Measurements from ENCODE around the gene SEPTIN7. TPM values are rescaled to one million over a fixed set of nuclear protein-coding genes. Genes with fewer than 3 reads are reported as not detected.

SEPTIN7 gene
- total RNA-seq, 2 experiments from 2014 or later, result 256 to 293 TPM

DNA sequence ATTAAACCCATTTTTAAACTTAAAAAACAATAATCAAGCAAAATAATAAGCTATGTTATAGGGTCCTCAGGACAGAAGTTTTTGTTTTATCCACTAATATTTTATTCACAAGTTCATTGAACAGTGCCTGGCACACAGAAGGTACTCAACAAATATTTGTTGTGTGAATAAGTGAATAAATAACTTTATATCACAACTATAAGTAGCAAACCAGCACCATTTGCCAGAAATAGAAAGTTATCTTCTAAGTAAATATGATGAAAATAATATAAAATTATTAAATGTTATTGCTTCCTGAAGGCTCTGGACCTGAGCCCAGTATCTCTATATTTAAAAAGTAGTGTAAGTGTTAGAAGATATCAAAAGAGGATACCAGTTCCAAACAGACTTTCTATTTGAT lies 29.1 kb upstream of the SEPTIN7 start:
- CTCF ChIA-PET, result no interaction called here
- no peaks in the 10 kb centered on the region for H3K27me3 Mint-ChIP-seq
- no peaks in the 10 kb centered on the region for H3K36me3 Mint-ChIP-seq (ENCODE audit: low read depth)
- POLR2A ChIA-PET, result no interaction called here
- no peak overlapping the region for H3K4me3 Mint-ChIP-seq
- no peak for DNase-seq
- peaks cover 6% of the 10 kb centered on the region for H3K9me3 Mint-ChIP-seq
- H3K27ac Mint-ChIP-seq, result no peak overlapping the region
- peaks cover 1% of the 10 kb centered on the region for H3K4me1 Mint-ChIP-seq

GRCh38 chr7:35773994-35774393 lies 26.9 kb upstream of the SEPTIN7 start:
- ChIA-PET POLR2A (no interaction called here), CTCF (no interaction called here)
- Mint-ChIP-seq H3K9me3 (no peaks in the 10 kb centered on the region), H3K36me3 (ENCODE audit: low read depth) (no peaks in the 10 kb centered on the region), H3K27ac (no peak overlapping the region), H3K27me3 (no peaks in the 10 kb centered on the region), H3K4me3 (no peak overlapping the region), H3K4me1 (peaks cover 1% of the 10 kb centered on the region)
- no peak for DNase-seq

- peaks cover 1% of the 10 kb centered on the region for H3K4me1 Mint-ChIP-seq
- no peak overlapping the region for H3K27ac Mint-ChIP-seq
- H3K4me3 Mint-ChIP-seq, result no peak overlapping the region
- no peaks in the 10 kb centered on the region for H3K27me3 Mint-ChIP-seq
- POLR2A ChIA-PET, result no interaction called here
- CTCF ChIA-PET, result interaction anchor here (1.8 kb wide), 1 partner anchor 24 kb away, joined by 4 read pairs; the partner anchor contains the start of gene SEPTIN7
- DNase-seq, result no peak
- no peaks in the 10 kb centered on the region for H3K9me3 Mint-ChIP-seq
- no peaks in the 10 kb centered on the region for H3K36me3 Mint-ChIP-seq (ENCODE audit: low read depth)
Observed at GRCh38 chr7:35776686-35777085, 24.2 kb upstream of the SEPTIN7 start.

GRCh38 chr7:35777121-35777520 lies 23.7 kb upstream of the SEPTIN7 start:
- POLR2A ChIA-PET, result no interaction called here

DNA sequence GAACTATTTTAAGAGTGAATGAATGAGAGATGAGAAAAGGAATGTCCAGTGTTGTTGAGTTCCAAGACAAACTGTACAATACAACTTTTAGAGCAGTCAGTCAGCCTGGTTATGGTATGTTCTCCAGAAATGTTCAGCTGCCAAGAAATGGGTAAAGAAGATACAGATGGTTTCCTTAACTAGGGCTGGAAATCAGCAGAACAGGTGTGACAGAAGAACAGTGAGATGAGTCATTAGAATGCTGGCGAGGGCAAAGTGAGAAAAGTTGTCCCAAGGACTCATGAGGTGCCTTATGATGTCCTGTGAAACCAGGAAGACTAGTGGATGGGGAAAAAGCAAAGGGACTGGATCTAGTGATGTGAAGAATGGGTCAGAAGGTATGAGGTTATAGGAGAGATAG lies 20.8 kb upstream of the SEPTIN7 start:
- Mint-ChIP-seq H3K4me1 (no peaks in the 10 kb centered on the region), H3K27ac (no peak overlapping the region), H3K9me3 (no peaks in the 10 kb centered on the region), H3K4me3 (no peak overlapping the region), H3K36me3 (ENCODE audit: low read depth) (no peaks in the 10 kb centered on the region), H3K27me3 (peaks cover 2% of the 10 kb centered on the region)
- POLR2A ChIA-PET, result interaction anchor here (0.6 kb wide), 1 partner anchor 36 kb away, joined by 4 read pairs; no protein-coding TSS in a partner anchor
- CTCF ChIA-PET, result no interaction called here
- DNase-seq, result no peak

More at GRCh38 chr7:35777121-35777520, 23.7 kb upstream of the SEPTIN7 start:
- peaks cover 1% of the 10 kb centered on the region for H3K4me1 Mint-ChIP-seq
- no peak overlapping the region for H3K4me3 Mint-ChIP-seq
- CTCF ChIA-PET, result interaction anchor here (1.8 kb wide), 1 partner anchor 24 kb away, joined by 4 read pairs; the partner anchor contains the start of gene SEPTIN7
- no peaks in the 10 kb centered on the region for H3K9me3 Mint-ChIP-seq
- H3K36me3 Mint-ChIP-seq (ENCODE audit: low read depth), result no peaks in the 10 kb centered on the region
- H3K27me3 Mint-ChIP-seq, result peaks cover 2% of the 10 kb centered on the region
- no peak overlapping the region for H3K27ac Mint-ChIP-seq
- DNase-seq, result no peak

- H3K27ac Mint-ChIP-seq, result no peak overlapping the region
- POLR2A ChIA-PET, result no interaction called here
- no peaks in the 10 kb centered on the region for H3K9me3 Mint-ChIP-seq
- peaks cover 2% of the 10 kb centered on the region for H3K27me3 Mint-ChIP-seq
- CTCF ChIA-PET, result no interaction called here
- no peak for DNase-seq
- no peaks in the 10 kb centered on the region for H3K36me3 Mint-ChIP-seq (ENCODE audit: low read depth)
- no peak overlapping the region for H3K4me3 Mint-ChIP-seq
- H3K4me1 Mint-ChIP-seq, result no peaks in the 10 kb centered on the region
Observed at GRCh38 chr7:35781200-35781701, 19.6 kb upstream of the SEPTIN7 start.

DNA sequence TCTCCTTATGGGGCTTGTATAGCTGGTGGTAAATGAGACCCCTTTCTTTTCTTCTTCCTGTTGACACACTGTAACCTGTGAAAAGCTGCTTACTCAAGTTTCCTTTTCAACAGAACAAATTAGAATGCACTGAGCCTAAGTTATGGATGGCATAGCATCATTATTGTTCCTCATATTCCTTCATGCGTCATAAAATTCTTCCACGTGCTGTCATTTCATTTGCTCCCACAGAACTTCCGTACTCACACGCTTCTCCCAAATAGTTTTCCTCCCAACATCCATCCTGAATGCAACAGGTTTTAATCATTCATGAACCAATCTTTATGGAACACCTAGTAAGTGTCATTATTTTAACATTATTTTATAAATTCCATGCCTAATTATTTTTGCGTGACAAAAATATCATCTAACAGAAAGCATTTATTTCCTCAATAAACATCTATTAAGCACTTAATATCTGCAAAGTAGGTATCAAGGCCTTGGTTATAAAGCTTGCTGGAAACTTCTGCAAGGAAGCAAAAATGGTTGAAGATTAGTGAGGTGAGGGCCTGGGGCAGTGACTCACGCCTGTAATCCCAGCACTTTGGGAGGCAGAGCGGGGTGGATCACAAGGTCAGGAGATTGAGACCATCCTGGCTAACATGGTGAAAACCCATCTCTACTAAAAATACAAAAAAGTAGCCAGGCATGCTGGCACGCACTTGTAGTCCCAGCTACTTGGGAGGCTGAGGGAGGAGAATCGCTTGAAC lies 18.9 kb upstream of the SEPTIN7 start:
- H3K27ac Mint-ChIP-seq, result no peak overlapping the region

GRCh38 chr7:35784332-35784731 lies 16.5 kb upstream of the SEPTIN7 start:
- Mint-ChIP-seq H3K27ac (no peak overlapping the region), H3K4me3 (no peak overlapping the region), H3K36me3 (ENCODE audit: low read depth) (peaks cover 3% of the 10 kb centered on the region), H3K9me3 (peaks cover 11% of the 10 kb centered on the region), H3K4me1 (no peaks in the 10 kb centered on the region), H3K27me3 (peaks cover 4% of the 10 kb centered on the region)
- DNase-seq, result no peak
- ChIA-PET CTCF (no interaction called here), POLR2A (no interaction called here)

More for the DNA sequence above, 18.9 kb upstream of the SEPTIN7 start:
- Mint-ChIP-seq H3K4me3 (no peak overlapping the region), H3K9me3 (no peaks in the 10 kb centered on the region), H3K4me1 (no peaks in the 10 kb centered on the region), H3K36me3 (ENCODE audit: low read depth) (no peaks in the 10 kb centered on the region), H3K27me3 (peaks cover 2% of the 10 kb centered on the region)
- DNase-seq, result no peak
- CTCF ChIA-PET, result no interaction called here
- POLR2A ChIA-PET, result no interaction called here

- Mint-ChIP-seq H3K4me1 (no peaks in the 10 kb centered on the region), H3K9me3 (peaks cover 11% of the 10 kb centered on the region), H3K27me3 (peaks cover 6% of the 10 kb centered on the region), H3K27ac (no peak overlapping the region), H3K36me3 (ENCODE audit: low read depth) (peaks cover 7% of the 10 kb centered on the region), H3K4me3 (no peak overlapping the region)
- ChIA-PET POLR2A (no interaction called here), CTCF (no interaction called here)
- DNase-seq, result no peak
Observed at GRCh38 chr7:35785250-35785649, 15.6 kb upstream of the SEPTIN7 start.

- no peaks in the 10 kb centered on the region for H3K4me1 Mint-ChIP-seq
- peaks cover 11% of the 10 kb centered on the region for H3K9me3 Mint-ChIP-seq
- no peak overlapping the region for H3K27ac Mint-ChIP-seq
- H3K27me3 Mint-ChIP-seq, result peaks cover 5% of the 10 kb centered on the region
- no peak for DNase-seq
- ChIA-PET POLR2A (no interaction called here), CTCF (no interaction called here)
- H3K36me3 Mint-ChIP-seq (ENCODE audit: low read depth), result peaks cover 10% of the 10 kb centered on the region
- no peak overlapping the region for H3K4me3 Mint-ChIP-seq
Observed at GRCh38 chr7:35787925-35788324, 12.9 kb upstream of the SEPTIN7 start.

DNA sequence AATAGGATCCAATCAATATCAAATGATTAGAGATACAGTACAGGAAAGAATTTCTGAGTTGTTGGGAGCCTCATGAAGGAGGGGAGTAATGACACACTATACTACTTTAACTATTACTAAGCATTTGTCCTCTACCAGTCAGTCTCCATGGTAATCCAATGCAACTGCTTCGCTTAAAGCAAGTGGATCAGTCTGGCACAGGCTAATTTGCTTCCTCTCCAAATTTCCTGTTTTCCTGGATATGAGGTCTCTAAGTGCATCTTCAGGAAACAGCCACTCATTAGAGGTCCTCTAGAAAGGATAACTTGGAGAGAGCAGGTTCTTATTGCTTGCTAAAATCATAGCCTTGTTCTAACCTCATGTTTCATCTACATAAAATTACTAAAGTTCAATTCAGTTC lies 8.4 kb upstream of the SEPTIN7 start:
- ChIA-PET POLR2A (no interaction called here), CTCF (interaction anchor here (0.9 kb wide), 1 partner anchor 42 kb away, joined by 3 read pairs; no protein-coding TSS in a partner anchor)
- H3K36me3 Mint-ChIP-seq (ENCODE audit: low read depth), result peaks cover 11% of the 10 kb centered on the region
- no peak overlapping the region for H3K27ac Mint-ChIP-seq
- H3K4me1 Mint-ChIP-seq, result no peaks in the 10 kb centered on the region
- H3K9me3 Mint-ChIP-seq, result peaks cover 9% of the 10 kb centered on the region
- DNase-seq, result no peak
- H3K4me3 Mint-ChIP-seq, result no peak overlapping the region
- H3K27me3 Mint-ChIP-seq, result peaks cover 12% of the 10 kb centered on the region

GRCh38 chr7:35792873-35793489 lies 7.9 kb upstream of the SEPTIN7 start:
- CTCF ChIA-PET, result interaction anchor here (0.9 kb wide), 1 partner anchor 42 kb away, joined by 3 read pairs; no protein-coding TSS in a partner anchor
- Mint-ChIP-seq H3K4me1 (no peaks in the 10 kb centered on the region), H3K27ac (no peak overlapping the region), H3K27me3 (peaks cover 12% of the 10 kb centered on the region), H3K36me3 (ENCODE audit: low read depth) (peaks cover 11% of the 10 kb centered on the region), H3K9me3 (peaks cover 5% of the 10 kb centered on the region), H3K4me3 (no peak overlapping the region)
- DNase-seq, result no peak
- POLR2A ChIA-PET, result no interaction called here

DNA sequence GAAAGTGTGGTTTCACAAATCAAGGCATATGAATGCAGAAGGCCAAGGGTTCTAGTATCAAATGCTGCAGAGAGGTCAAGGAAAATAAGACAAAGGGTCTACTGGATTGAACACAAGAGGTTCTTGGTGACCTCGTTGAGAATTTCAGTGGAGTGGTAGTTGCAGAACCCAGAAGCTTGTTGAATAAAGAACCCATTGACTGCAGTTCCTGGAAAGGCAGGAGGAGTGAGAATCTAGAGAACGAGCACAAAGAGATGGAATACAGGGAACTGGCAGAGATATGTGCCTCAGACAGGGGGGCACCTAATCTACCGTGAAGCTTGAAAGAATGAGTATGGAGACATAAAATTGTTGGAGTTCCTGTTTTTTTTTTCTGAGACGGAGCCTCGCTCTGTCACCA lies 3.5 kb upstream of the SEPTIN7 start:
- peaks cover 7% of the 10 kb centered on the region for H3K27me3 Mint-ChIP-seq
- peaks cover 9% of the 10 kb centered on the region for H3K4me1 Mint-ChIP-seq
- ChIA-PET POLR2A (no interaction called here), CTCF (interaction anchor here (0.6 kb wide), 1 partner anchor 84 kb away, joined by 3 read pairs; no protein-coding TSS in a partner anchor)
- H3K9me3 Mint-ChIP-seq, result no peaks in the 10 kb centered on the region
- peaks cover 4% of the 10 kb centered on the region for H3K36me3 Mint-ChIP-seq (ENCODE audit: low read depth)
- DNase-seq, result no peak
- H3K4me3 Mint-ChIP-seq, result no peak overlapping the region
- no peak overlapping the region for H3K27ac Mint-ChIP-seq
